H9 (cell line): ENCODE measurements around the gene ASTN1. TPM values are rescaled to one million over a fixed set of nuclear protein-coding genes. Genes with fewer than 3 reads are reported as not detected.

ENCODE experiments used
- DNase-seq: peaks from one replicate; pipeline ENCODE4 v3.0.0-alpha.2; 2017
- H2AFZ ChIP-seq: one replicate; pipeline ENCODE4 v1.6.1; 2013; ENCODE audit warnings: mild to moderate bottlenecking, low read length, control low read depth, moderate library complexity
- H2AK5ac ChIP-seq: 2 replicates; pipeline ENCODE4 v1.6.1; 2013; ENCODE audit warnings: low read length, control low read depth, mixed read lengths; ENCODE audit not compliant: insufficient read length
- H2BK120ac ChIP-seq: one replicate; pipeline ENCODE4 v1.6.1; 2013; ENCODE audit warnings: low read depth, mild to moderate bottlenecking, low read length, control low read depth, inconsistent platforms; ENCODE audit not compliant: poor library complexity, severe bottlenecking
- H2BK12ac ChIP-seq: 2 replicates; pipeline ENCODE4 v1.6.1; 2013; ENCODE audit warnings: low read length, control low read depth, mixed read lengths, low read depth; ENCODE audit not compliant: insufficient read length
- H2BK15ac ChIP-seq: 2 replicates; pipeline ENCODE4 v1.6.1; 2013; ENCODE audit warnings: low read depth, low read length, control low read depth
- H2BK20ac ChIP-seq: one replicate; pipeline ENCODE4 v1.6.1; 2013; ENCODE audit warnings: low read depth, mild to moderate bottlenecking, low read length, control low read depth, inconsistent platforms; ENCODE audit not compliant: poor library complexity, severe bottlenecking
- H2BK5ac ChIP-seq: 2 replicates; pipeline ENCODE4 v1.6.1; 2013; ENCODE audit warnings: low read length, control low read depth, mixed read lengths; ENCODE audit not compliant: insufficient read length
- H3K14ac ChIP-seq: 2 replicates; pipeline ENCODE4 v1.6.1; 2013; ENCODE audit warnings: low read length, control low read depth; ENCODE audit not compliant: insufficient read depth
- H3K18ac ChIP-seq: 2 replicates; pipeline ENCODE4 v1.6.1; 2013; ENCODE audit warnings: low read depth, mild to moderate bottlenecking, mixed read lengths, low read length, control low read depth; ENCODE audit not compliant: insufficient read length
- H3K23ac ChIP-seq: 2 replicates; pipeline ENCODE4 v1.6.1; 2013; ENCODE audit warnings: low read length, control low read depth, mixed read lengths, low read depth; ENCODE audit not compliant: insufficient read length
- H3K23me2 ChIP-seq: 2 replicates; pipeline ENCODE4 v1.6.1; 2013; ENCODE audit warnings: low read depth, mild to moderate bottlenecking, mixed read lengths, low read length, control low read depth; ENCODE audit not compliant: insufficient read length, poor library complexity, severe bottlenecking
- H3K27ac ChIP-seq: 2 replicates; pipeline ENCODE4 v1.5.1; 2013; ENCODE audit warnings: low read length, control low read depth, mixed read lengths, low read depth; ENCODE audit not compliant: insufficient read length
- H3K27me3 ChIP-seq: 2 replicates; pipeline ENCODE4 v1.6.1; 2013; ENCODE audit warnings: low read length, control low read depth, inconsistent platforms; ENCODE audit not compliant: insufficient read depth
- H3K4ac ChIP-seq: 2 replicates; pipeline ENCODE4 v1.6.1; 2013; ENCODE audit warnings: low read depth, mild to moderate bottlenecking, control low read depth, inconsistent platforms, low read length, moderate library complexity
- H3K4me1 ChIP-seq: 2 replicates; pipeline ENCODE4 v1.6.1; 2013; ENCODE audit warnings: low read length, control low read depth, inconsistent platforms; ENCODE audit not compliant: insufficient read depth
- H3K4me2 ChIP-seq: 2 replicates; pipeline ENCODE4 v1.6.1; 2013; ENCODE audit warnings: low read length, control low read depth, mixed read lengths; ENCODE audit not compliant: insufficient read length, insufficient read depth
- H3K56ac ChIP-seq: 2 replicates; pipeline ENCODE4 v1.6.1; 2013; ENCODE audit warnings: low read depth, mild to moderate bottlenecking, mixed read lengths, low read length, control low read depth; ENCODE audit not compliant: insufficient read length
- H3K79me1 ChIP-seq: 2 replicates; pipeline ENCODE4 v1.6.1; 2013; ENCODE audit warnings: low read depth, mild to moderate bottlenecking, moderate library complexity, low read length, control low read depth, inconsistent platforms; ENCODE audit not compliant: insufficient read depth, poor library complexity, severe bottlenecking
- H3K79me2 ChIP-seq: 2 replicates; pipeline ENCODE4 v1.6.1; 2013; ENCODE audit warnings: low read length, control low read depth, inconsistent platforms; ENCODE audit not compliant: insufficient read depth
- H3K9ac ChIP-seq: 2 replicates; pipeline ENCODE4 v1.6.1; 2013; ENCODE audit warnings: low read length, control low read depth, mixed read lengths; ENCODE audit not compliant: insufficient read length; ENCODE audit errors: extremely low read depth
- H3K9me3 ChIP-seq: one replicate; pipeline ENCODE4 v1.6.1; 2013; ENCODE audit warnings: low read depth, low read length, inconsistent platforms; ENCODE audit not compliant: control insufficient read depth
- H3T11ph ChIP-seq: one replicate; pipeline ENCODE4 v1.6.1; 2013; ENCODE audit warnings: mild to moderate bottlenecking, low read length, control low read depth, inconsistent platforms
- H4K20me1 ChIP-seq: one replicate; pipeline ENCODE4 v1.6.1; 2013; ENCODE audit not compliant: control insufficient read depth, insufficient read length, insufficient read depth
- H4K5ac ChIP-seq: 2 replicates; pipeline ENCODE4 v1.6.1; 2013; ENCODE audit warnings: low read depth, mild to moderate bottlenecking, mixed read lengths, low read length, control low read depth; ENCODE audit not compliant: insufficient read length
- H4K8ac ChIP-seq: replicated peaks from 2 replicates; pipeline ENCODE4 v1.6.1; 2013; ENCODE audit warnings: low read length, control low read depth, mixed read lengths, low read depth; ENCODE audit not compliant: insufficient read length
- H4K91ac ChIP-seq: 2 replicates; pipeline ENCODE4 v1.6.1; 2013; ENCODE audit warnings: low read depth, mild to moderate bottlenecking, moderate library complexity, mixed read lengths, low read length, control low read depth; ENCODE audit not compliant: insufficient read length
- H3K27ac Mint-ChIP-seq, 3 experiments: 2 replicates in 2 of 3; 3 replicates in 1 of 3; pipeline ENCODE4 v1.8.0; 2020 to 2021; ENCODE audit warnings: mixed read lengths in 3 of 3, mild to moderate bottlenecking in 1 of 3, moderate library complexity in 1 of 3
- H3K27me3 Mint-ChIP-seq: 2 replicates; pipeline ENCODE4 v1.8.0; 2021; ENCODE audit warnings: low read depth, mild to moderate bottlenecking, moderate library complexity, mixed read lengths
- H3K36me3 Mint-ChIP-seq, 3 experiments: 2 replicates in 2 of 3; 3 replicates in 1 of 3; pipeline ENCODE4 v1.8.0; 2020 to 2021; ENCODE audit warnings: low read depth in 3 of 3, mixed read lengths in 3 of 3; ENCODE audit not compliant: insufficient read depth in 1 of 3
- H3K4me1 Mint-ChIP-seq, 2 experiments: 2 replicates each; pipeline ENCODE4 v1.8.0; 2020; ENCODE audit warnings: mixed read lengths in 2 of 2
- H3K4me3 Mint-ChIP-seq, 2 experiments: 2 replicates in 1 of 2; 3 replicates in 1 of 2; pipeline ENCODE4 v1.8.0; 2020 to 2021; ENCODE audit warnings: mild to moderate bottlenecking in 2 of 2, mixed read lengths in 2 of 2, moderate library complexity in 1 of 2
- H3K9me3 Mint-ChIP-seq, 2 experiments: 2 replicates in 1 of 2; 3 replicates in 1 of 2; pipeline ENCODE4 v1.8.0; 2020; ENCODE audit warnings: mild to moderate bottlenecking in 2 of 2, mixed read lengths in 2 of 2, moderate library complexity in 1 of 2
- WGBS: extraction: QIAGEN DNeasy Blood & Tissue Kit; methylation state at CpG from one replicate; pipeline ENCODE4 v1.1.7; 2013; ENCODE audit warnings: missing lambda C conversion rate, low lambda C conversion rate, mixed read lengths; ENCODE audit not compliant: insufficient read length; ENCODE audit errors: extremely low coverage; 5-methylcytosine and 5-hydroxymethylcytosine counted together
- total RNA-seq: library from RNA; stranded (reverse); gene quantifications from 2 replicates; pipeline ENCODE4 v1.2.1, GENCODE V29; 2021
- TF ChIP-seq, protein P1 (sequence below): fragments of 200-600 bp; sonication (generic); conservative IDR thresholded peaks from 3 replicates; pipeline ENCODE4 v1.8.0; 2021; ENCODE audit warnings: antibody characterized with exemption, mild to moderate bottlenecking

ASTN1 gene
- total RNA-seq, 1 experiment from 2014 or later = 0.98 TPM

GRCh38 chr1:176964687-176965086, 199.8 kb downstream of the ASTN1 start:
- no peaks in the 10 kb centered on the region for H3K9me3 Mint-ChIP-seq
- H4K91ac ChIP-seq = no peak overlapping the region
- H2AK5ac ChIP-seq = no peak overlapping the region
- H3K36me3 Mint-ChIP-seq = no peaks in the 10 kb centered on the region
- no peak overlapping the region for H3K4ac ChIP-seq
- H3K14ac ChIP-seq = no peak overlapping the region
- H2BK5ac ChIP-seq = no peak overlapping the region
- no peak overlapping the region for H2BK120ac ChIP-seq
- H2BK12ac ChIP-seq = no peak overlapping the region
- H4K5ac ChIP-seq = no peak overlapping the region
- no peak overlapping the region for H3K4me2 ChIP-seq
- H3K4me1 Mint-ChIP-seq = no peaks in the 10 kb centered on the region
- no peak overlapping the region for H3K9ac ChIP-seq
- TF ChIP-seq, protein P1, sequence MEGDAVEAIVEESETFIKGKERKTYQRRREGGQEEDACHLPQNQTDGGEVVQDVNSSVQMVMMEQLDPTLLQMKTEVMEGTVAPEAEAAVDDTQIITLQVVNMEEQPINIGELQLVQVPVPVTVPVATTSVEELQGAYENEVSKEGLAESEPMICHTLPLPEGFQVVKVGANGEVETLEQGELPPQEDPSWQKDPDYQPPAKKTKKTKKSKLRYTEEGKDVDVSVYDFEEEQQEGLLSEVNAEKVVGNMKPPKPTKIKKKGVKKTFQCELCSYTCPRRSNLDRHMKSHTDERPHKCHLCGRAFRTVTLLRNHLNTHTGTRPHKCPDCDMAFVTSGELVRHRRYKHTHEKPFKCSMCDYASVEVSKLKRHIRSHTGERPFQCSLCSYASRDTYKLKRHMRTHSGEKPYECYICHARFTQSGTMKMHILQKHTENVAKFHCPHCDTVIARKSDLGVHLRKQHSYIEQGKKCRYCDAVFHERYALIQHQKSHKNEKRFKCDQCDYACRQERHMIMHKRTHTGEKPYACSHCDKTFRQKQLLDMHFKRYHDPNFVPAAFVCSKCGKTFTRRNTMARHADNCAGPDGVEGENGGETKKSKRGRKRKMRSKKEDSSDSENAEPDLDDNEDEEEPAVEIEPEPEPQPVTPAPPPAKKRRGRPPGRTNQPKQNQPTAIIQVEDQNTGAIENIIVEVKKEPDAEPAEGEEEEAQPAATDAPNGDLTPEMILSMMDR = no peak
- no peak overlapping the region for H3K18ac ChIP-seq
- no peaks in the 10 kb centered on the region for H4K20me1 ChIP-seq
- no peak overlapping the region for H3T11ph ChIP-seq
- no peak overlapping the region for H3K27ac Mint-ChIP-seq
- H3K9me3 ChIP-seq = no peaks in the 10 kb centered on the region
- no peaks in the 10 kb centered on the region for H3K79me1 ChIP-seq
- H3K27me3 ChIP-seq = no peaks in the 10 kb centered on the region
- H2BK20ac ChIP-seq = no peak overlapping the region
- no peak for DNase-seq
- WGBS = no CpG with 5 or more reads among the region's 2 CpGs
- H3K4me1 ChIP-seq = no peaks in the 10 kb centered on the region
- H3K23ac ChIP-seq = no peak overlapping the region
- H3K56ac ChIP-seq = no peak overlapping the region
- no peaks in the 10 kb centered on the region; the same call in none of the 2 replicates for H3K27me3 Mint-ChIP-seq
- no peak overlapping the region for H3K4me3 Mint-ChIP-seq
- H4K8ac ChIP-seq = no peak overlapping the region
- no peak overlapping the region for H3K27ac ChIP-seq
- no peaks in the 10 kb centered on the region for H3K23me2 ChIP-seq
- no peak overlapping the region for H2AFZ ChIP-seq
- H2BK15ac ChIP-seq = no peak overlapping the region
- H3K79me2 ChIP-seq = no peaks in the 10 kb centered on the region
